ENCODE results near the gene SNX11.
"Not testable (repeated sequence)": the region's sequence is repeated elsewhere in the genome, so short reads cannot be mapped to it uniquely, and the experiment has no call there.

Gene SNX11, protein sequence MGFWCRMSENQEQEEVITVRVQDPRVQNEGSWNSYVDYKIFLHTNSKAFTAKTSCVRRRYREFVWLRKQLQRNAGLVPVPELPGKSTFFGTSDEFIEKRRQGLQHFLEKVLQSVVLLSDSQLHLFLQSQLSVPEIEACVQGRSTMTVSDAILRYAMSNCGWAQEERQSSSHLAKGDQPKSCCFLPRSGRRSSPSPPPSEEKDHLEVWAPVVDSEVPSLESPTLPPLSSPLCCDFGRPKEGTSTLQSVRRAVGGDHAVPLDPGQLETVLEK

DNA sequence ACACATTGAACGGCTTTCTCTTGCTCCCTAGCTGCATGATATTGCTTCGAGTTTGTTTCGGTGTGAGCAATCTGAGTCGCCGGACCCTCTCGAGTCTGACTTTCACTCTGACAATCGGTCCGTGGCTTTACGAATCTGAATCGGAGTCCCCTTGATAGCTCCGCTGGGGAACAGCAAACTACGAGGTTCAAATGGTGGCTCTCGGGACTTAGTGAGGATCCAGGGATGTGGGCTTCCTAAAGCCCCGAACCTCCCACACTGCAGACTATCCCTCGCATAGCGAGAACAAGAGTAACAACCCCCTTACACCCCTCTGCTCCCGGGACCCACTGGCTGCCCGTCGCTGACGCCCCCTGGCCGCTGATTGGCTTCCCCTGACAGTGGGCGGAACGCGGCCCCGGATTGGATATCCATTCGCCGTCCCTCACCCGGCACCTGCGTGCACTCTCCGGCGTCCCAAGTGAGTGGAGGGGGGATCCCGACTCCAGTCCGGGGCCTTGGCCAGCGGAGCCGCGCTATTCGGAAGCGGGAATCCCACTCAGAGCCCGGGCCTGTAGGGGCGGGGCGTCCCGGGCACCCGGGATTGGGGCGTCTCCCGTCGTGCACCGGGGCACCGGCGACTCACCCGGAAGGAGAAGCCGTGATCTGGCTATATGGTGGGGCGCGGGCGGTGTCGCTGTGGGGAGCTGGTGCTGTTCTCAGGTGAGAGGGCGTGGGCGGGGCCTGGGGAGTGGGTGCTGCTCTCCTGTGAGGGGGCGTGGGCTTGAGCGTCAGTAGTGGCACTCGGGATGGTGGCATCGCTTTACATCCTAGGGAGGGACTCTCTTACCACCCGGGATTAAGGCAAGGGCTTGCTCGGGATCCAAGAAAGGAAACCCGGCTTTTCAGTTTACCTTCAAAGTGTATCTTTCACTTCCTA is at the start of gene SNX11:
Gene SNX11 (plus strand): TSS at position 630 of the 919 bp plus-strand sequence. CDS start 4,278 bp downstream, outside the sequence.
- peak; percentile 88 for DNase-seq

DNA sequence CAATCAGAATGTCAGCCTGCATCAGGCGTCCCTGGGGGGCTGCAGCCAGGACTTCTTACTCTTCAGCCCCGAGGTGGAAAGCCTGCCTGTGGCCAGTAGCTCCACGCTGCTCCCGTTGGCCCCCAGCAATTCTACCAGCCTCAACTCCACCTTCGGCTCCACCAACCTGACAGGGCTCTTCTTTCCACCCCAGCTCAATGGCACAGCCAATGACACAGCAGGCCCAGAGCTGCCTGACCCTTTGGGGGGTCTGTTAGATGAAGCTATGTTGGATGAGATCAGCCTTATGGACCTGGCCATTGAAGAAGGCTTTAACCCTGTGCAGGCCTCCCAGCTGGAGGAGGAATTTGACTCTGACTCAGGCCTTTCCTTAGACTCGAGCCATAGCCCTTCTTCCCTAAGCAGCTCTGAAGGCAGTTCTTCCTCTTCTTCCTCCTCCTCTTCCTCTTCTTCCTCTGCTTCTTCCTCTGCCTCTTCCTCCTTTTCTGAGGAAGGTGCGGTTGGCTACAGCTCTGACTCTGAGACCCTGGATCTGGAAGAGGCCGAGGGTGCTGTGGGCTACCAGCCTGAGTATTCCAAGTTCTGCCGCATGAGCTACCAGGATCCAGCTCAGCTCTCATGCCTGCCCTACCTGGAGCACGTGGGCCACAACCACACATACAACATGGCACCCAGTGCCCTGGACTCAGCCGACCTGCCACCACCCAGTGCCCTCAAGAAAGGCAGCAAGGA is 49.0 kb upstream of the SNX11 start:
- DNase-seq = no peak

DNA sequence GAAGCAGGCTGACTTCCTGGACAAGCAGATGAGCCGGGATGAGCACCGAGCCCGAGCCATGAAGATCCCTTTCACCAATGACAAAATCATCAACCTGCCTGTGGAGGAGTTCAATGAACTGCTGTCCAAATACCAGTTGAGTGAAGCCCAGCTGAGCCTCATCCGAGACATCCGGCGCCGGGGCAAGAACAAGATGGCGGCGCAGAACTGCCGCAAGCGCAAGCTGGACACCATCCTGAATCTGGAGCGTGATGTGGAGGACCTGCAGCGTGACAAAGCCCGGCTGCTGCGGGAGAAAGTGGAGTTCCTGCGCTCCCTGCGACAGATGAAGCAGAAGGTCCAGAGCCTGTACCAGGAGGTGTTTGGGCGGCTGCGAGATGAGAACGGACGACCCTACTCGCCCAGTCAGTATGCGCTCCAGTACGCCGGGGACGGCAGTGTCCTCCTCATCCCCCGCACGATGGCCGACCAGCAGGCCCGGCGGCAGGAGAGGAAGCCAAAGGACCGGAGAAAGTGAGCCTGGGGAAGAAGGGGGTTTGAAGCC is 48.4 kb upstream of the SNX11 start:
- no peak for DNase-seq

DNA sequence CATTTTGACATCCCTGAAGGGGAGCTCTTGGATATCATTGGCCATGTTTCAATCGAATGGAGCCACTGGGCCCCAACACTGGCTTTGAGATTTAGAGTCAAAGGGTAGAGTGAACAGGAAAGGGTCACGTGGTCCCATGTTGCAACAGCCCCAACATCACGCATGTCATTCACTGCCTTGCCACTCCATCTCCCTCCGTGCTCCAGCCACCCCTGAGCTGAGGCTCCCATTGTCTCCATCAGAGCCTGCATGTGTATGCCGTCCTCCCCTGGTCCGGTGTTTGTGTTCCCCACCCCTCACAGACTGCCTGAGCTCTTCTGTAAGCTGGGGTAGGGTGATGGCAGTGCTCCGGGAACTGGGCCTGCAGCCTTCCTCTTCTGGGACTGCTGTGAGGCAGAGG is 47.3 kb upstream of the SNX11 start:
- no peak for DNase-seq

DNA sequence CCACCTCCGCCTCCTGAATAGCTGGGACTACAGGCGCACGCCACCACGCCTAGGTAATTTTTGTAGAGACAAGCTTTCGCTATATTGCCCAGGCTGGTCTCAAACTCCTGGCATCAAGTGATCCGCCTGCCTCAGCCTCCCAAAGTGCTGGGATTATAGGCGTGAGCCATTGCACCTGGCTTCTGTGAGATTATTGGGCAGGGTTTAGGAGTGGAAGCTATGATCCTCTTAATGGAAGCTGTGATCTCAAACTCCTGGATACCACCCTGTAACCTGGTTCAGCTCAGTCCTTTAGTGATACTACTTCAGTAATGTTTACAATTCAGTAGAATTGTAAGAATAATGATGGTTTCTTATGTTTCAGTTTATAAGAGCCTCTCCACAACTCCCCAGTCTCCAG is 45.3 kb upstream of the SNX11 start:
- DNase-seq = no peak

DNA sequence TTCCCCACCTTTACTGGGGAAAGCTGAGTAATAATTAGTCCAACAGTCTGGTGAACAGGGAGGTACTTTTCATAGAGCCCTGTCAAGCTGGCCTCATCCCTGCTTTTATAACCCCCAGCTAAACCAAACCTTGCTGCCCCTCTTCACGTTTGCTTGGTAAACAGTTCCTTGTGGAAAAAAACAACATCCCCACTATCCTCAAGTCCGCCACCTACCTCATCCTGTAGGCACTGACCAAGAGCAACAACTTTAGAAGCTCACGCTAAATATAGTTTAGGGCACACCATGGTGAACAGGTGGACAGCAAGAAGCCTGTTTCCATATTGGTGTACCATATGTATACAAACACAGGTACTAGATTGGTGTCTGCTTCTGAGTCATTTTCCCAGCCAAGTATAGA is 42.9 kb upstream of the SNX11 start:
- DNase-seq = no peak

DNA sequence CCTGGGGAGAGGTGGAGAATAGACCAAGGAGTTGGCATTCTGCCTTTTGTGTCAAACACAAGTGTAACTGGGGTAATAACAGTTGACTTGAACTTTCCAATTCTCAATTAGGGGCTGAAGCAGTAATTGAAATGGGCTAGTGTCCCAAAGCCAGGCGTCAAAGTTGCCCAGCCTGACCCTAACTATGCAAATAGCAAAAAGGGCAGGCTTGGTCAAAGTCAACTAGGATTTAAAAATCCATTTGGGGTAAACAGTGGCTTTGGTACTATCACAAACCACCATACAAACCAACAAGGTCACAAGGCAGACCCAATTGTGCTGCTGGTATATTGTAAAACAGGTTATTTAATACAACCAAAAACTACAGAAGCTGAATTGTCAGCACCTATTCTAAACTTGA is 41.4 kb upstream of the SNX11 start:
- DNase-seq = no peak

DNA sequence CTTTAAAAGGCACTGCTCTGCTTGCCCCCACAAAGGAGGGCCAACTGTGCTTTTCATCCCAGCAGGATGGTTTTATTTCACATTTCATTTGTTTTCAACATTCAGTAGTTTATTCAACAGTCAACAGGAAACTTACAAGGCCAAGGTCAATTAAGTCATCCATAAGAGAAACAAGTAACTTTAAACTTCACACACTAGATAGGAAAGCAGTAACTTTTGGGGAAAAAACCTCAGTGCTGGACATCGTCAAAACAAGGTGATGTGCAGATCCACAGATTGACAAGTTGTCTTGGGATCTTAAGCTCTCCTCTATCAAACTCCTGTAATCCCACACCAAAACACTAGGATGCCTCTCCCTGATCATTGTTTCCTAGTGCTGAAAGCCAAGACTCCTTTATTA is 40.9 kb upstream of the SNX11 start:
- no peak for DNase-seq

DNA sequence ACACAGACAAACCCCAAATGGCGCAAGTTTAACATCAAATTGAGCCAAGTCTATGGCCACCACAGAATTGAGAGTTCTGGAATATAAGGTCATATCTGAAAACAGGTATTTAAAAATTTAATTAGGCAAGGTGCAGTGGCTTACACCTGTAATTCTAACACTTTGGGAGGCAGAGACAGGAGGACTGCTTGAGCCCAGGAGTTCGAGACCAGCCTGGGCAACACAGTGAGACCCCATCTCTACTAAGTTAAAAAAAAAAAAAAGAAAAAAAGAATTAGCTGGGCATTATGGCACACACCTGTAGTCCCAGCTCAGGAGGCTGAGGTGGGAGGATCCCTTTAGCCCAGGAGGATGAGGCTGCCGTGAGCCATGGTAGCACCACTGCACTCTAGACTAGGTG is 40.3 kb upstream of the SNX11 start:
- no peak for DNase-seq

DNA sequence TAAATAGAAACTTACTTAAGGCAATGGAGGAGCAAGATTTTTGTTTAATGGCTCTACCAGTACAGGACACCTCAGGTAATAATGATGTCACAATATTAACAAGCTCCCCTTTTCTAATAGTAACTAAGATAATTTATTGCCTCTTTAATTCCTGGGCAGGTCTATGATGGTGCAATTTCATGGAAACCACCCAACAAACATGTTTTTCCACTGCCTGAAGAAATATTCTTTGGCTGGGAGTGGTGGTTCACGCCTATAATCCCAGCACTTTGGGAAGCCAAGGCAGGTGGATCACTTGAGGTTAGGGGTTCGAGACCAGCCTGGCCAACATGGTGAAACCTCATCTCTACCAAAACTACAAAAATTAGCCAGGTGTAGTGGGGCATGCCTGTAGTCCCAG is 39.8 kb upstream of the SNX11 start:
- DNase-seq = not testable (repeated sequence)

DNA sequence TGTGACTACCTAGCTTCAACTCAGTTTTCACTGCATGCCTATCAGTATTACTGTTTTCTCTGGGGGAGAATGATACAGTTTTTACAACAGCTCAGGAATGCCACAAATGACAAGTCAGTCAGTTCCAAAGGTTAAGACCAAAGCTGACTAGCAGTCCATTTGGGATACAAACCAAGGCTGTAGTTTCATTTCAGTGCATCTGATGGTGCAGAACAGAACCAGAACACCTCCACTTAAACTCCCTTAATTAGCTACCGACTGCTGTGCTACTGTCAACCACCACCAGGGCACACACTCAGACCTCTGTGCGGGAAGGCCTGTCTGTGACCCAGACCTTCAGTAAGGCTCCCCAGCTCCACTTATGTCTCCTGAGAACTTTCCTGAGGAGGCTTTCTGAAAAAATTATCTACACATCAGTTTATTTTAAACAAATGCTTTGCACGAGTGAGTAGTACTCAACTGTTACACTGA is 39.0 kb upstream of the SNX11 start:
- DNase-seq = no peak

DNA sequence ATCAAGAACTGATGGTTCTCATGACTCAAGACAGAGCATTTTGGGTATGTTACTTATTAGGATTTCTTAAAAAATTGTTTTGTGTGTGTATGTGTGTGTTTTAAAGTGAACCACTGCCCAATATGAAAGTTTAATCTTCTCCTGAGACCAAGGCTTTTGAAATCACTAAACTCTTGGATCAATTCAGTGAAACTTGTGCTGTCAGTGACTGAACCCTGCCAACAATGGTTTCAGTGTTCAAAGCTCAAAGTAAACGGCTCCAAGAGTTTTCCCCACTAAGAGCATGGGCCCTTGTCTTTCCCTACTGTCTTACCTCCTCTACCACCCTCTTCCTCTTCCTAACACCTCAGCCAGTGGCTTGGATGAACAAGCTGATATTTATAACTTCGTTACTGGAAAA is 37.4 kb upstream of the SNX11 start:
- no peak for DNase-seq

DNA sequence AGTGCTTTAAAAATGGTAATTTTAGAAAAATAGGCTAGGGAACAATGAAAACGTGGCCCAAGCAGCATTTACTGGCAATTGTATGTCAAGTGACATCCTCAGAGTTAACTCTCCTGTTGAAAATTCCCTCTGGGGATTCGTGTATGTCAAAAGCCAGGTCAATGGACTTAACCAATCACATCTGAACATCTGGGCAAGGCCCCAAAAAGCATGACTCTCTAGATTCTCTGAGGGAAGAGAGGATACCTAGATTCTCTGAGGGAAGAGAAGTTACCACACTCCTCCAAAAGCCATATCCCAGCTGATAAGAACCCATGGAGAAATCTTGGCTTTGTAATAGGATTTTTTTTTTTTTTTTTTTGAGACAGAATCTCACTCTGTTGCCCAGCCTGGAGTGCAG is 35.9 kb upstream of the SNX11 start:
- no peak for DNase-seq

DNA sequence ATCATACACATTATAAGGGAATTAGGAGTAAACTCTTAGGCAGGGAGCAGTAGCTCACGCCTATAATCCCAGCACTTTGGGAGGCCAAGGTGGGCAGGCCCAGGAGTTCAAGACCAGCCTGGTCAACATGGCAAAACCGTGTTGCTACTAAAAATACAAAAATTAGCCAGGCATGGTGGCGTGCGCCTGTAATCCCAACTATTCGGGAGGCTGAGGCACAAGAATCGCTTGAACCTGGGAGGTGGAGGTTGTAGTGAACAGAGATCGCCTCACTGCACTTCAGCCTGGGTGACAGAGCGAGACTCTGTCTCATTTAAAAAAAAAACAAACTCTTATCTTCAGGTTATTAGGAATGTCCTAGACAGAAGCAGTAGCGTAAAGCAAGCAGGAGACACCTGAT is 34.8 kb upstream of the SNX11 start:
- not testable (repeated sequence) for DNase-seq

DNA sequence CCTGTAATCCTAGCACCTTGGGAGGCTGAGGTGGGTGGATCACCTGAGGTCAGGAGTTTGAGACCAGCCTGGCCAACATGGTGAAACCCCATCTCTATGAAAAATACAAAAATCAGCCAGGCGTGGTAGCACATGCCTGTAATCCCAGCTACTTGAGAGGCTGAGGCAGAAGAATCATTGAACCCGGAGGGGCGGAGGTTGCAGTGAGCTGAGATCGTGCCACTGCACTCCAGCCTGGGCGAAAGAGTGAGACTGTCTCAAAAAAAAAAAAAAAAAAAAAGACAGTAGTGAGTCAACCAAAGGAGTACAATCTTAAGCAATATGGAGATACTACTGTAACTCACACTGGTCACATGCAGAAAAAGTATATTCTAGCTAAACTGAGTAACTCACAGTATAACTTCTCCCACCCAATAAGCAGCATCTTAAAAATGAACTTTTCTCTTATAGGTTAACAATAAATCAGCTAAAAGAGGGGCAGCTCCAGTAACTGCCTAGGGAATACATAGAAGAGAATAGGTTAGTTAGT is 33.9 kb upstream of the SNX11 start:
- DNase-seq = not testable (repeated sequence)

DNA sequence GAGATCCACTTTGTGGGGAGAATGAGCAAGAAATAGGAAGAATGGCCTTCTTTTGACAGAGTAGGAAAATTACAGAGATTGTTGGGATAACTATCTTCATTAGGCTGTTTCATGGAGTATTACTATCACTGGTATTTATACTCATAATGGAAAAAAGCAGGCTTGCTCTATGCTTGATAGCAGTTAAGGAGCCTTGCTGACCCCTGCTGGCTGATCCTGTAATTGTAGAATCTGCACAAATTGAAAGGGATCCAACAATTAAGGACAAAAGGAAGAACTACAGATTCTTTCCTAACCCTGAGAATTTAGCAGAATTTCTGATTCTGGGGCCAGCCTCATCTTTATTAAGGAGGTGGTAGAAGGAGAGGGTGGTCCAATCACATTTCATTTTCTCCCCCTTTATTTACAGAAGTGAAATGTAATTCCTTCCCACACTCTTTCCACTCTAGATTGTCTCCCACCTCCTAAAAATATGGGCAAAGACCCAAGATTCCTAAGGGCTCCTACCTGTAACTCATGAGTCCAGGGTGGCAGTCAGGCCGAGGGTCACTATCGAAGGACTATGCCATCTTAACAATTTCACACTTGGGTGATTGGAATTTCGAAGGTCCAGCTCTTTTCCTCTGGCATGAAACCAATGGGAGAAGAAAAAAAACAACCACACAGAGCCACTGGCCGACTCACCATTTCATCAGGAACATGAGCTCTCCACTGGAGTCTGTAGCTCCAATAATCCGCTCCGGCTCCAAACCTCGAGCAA is 33.1 kb upstream of the SNX11 start:
- DNase-seq = peak; percentile 40

DNA sequence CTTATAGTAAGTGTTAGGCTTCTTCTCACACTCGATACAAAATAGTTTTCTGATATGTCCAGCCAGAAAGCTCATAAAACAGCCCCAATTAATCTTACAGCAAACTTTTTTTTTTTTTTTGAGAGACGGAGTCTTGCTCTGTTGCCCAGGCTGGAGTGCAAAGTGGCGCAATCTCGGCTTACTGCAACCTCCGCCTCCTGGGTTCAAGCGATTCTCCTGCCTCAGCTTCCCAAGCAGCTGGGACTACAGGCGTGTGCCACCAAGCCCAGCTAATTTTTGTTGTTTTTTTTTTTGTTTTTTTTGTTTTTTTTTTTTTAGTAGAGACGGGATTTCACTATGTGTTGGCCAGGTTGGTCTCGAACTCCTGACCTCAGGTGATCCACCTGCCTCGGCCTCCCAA is 30.4 kb upstream of the SNX11 start:
- not testable (repeated sequence) for DNase-seq

DNA sequence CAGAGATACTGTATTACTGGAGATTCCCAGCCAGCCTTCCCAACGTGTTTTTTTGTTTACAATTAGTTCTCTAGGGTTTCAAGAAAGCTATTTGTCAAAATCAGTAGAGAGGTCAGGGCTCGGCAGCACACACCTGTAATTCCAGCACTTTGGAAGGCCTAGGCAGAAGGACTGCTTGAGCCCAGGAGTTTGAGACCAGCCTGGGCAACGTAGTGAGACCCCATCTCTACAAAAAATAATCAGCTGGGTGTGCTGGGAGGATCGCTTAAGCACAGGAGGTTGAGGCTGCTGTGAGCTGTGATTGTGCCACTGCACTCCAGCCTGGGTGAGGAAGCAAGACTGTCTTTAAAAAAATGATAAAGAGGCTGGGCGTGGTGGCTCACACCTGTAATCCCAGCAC is 25.7 kb upstream of the SNX11 start:
- no peak for DNase-seq

DNA sequence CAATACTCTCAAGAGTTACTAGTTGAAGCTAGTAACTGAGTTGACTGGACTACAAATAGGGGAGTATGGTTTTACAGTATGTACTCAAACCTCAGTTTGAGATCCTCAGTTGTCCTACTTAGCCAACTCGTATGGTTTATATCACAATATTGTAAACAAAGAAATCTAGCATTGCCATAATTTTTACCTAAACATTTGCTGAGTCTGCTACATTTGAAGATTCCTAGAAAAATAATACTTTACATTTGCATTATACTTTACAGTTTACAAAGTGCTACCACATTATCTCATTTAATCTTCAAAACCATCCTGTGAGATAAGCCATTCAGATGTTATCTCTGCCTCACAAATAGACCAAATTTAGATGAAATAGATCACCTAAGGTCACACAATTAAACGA is 22.6 kb upstream of the SNX11 start:
- DNase-seq = no peak

DNA sequence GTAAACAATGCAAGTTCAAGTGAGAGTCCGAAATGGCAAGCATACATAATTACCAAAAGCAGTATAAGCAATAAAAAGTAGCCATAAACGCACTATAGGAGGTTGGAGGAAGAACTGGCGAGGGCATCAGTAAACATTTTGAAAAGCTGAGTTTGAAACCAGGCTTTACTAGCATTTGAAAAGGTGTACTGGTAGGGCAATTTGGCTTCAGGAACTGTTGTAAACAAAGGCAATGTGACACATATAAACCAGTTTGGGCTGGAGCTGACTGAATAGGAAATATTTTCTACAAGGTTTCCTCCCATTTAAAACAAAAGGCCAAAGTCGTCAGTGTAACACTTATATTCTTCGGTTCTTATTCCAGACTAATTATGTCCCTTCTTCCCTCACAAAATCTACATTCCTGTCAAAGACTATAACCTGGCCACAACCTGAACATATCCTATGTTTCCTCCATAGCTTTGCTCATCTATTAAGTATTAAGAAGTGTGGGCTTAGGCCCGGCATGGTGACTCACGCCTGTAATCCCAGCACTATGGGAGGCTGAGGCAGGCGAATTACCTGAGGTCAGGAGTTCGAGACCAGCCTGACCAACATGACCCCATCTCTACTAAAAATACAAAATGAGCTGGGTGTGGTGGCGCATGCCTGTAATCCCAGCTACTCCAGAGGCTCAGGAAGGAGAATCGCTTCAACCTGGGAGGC is 14.1 kb upstream of the SNX11 start:
- no peak for DNase-seq

DNA sequence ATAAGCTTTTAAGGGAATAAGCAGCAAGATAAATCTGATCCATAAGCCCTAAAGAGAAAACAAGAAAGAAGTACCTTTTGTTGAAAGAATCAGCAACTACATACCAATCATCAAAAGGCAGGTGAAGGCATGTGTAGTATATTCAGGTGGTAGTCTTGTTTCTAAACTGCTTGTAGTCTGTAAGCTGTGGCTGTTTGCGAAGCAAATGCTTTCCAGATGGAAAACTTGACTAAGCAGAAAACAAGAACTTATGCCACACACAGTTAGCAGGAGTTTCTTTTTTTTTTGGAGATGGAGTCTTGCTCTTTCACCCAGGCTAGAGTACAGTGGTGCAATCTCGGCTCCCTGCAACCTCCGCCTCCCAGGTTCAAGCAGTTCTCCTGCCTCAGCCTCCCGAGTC is 12.0 kb upstream of the SNX11 start:
- no peak for DNase-seq
